Activated B cell treated with CpG ODN at 0.5 μM for 24 hours (primary cell): ENCODE results near the gene GDF7. TPM values are rescaled to one million over a fixed set of nuclear protein-coding genes. Genes with fewer than 3 reads are reported as not detected.

ENCODE experiments used
- ATAC-seq: fragments of 200-7000 bp; cut with Tn5 transposase; one replicate; pipeline ENCODE4 v1.10.0; 2021; ENCODE audit warnings: low read depth, mild to moderate bottlenecking, moderate library complexity
- CTCF ChIA-PET: fragments of 350-600 bp; sonication (Branson Sonifier 250); formaldehyde crosslinking; loops from one replicate; lab custom pipeline; 2021; ENCODE audit warnings: antibody characterized with exemption; lab: Charles Lee
- POLR2A ChIA-PET: fragments of 350-600 bp; sonication (Branson Sonifier 250); formaldehyde crosslinking; loops from one replicate; lab custom pipeline; 2021; ENCODE audit warnings: antibody characterized with exemption; lab: Charles Lee
- DNase-seq: peaks from one replicate; pipeline ENCODE4 v3.0.0; 2022
- H3K27ac Mint-ChIP-seq: one replicate; pipeline ENCODE4 v1.8.0; 2020; ENCODE audit warnings: mixed read lengths
- H3K27me3 Mint-ChIP-seq: one replicate; pipeline ENCODE4 v1.8.0; 2021; ENCODE audit warnings: mixed read lengths
- H3K36me3 Mint-ChIP-seq: one replicate; pipeline ENCODE4 v1.8.0; 2021; ENCODE audit warnings: low read depth, mixed read lengths
- H3K4me1 Mint-ChIP-seq: one replicate; pipeline ENCODE4 v1.8.0; 2021; ENCODE audit warnings: mixed read lengths
- H3K4me3 Mint-ChIP-seq: one replicate; pipeline ENCODE4 v1.8.0; 2020; ENCODE audit warnings: mild to moderate bottlenecking, mixed read lengths
- H3K9me3 Mint-ChIP-seq: one replicate; pipeline ENCODE4 v1.8.0; 2020; ENCODE audit warnings: mixed read lengths
- CTCF ChIP-seq: fragments of 200-600 bp; IDR thresholded peaks from one replicate; pipeline ENCODE4 v1.8.0; 2022; ENCODE audit warnings: antibody characterized with exemption, mild to moderate bottlenecking
- intact Hi-C: fragments of 100-400 bp; cut with micrococcal nuclease; formaldehyde crosslinking; loops from one replicate; pipeline ENCODE4 v1.15.1; 2024
- total RNA-seq: library from RNA; stranded (reverse); gene quantifications from 2 replicates; pipeline ENCODE4 v1.2.3, GENCODE V29; 2022

Gene GDF7
- total RNA-seq, 1 donor from 2014 or later = 6.7 TPM

DNA sequence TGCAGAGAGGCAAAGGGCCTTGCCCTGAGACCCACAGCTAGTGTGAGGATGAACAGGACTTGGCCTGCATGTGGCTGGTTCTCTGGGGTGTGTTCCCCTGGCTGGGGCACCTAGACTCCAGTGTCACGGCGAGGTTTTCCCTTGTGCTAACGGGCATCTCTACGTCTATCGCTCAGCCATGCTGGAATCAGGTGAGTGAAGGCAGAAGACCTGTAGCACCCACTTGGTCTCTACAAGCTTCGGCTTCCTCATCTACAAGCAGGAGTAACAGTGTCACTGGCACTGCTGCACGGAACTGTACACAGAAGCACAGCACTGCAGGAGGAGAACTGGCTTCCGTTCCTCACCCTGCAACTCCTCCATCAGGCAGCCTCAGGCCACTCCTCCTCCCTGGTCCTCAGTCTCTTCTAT, 46.7 kb upstream of the GDF7 start:
- ChIA-PET POLR2A (no interaction called here), CTCF (no interaction called here)
- intact Hi-C loops = no loop called here
- H3K36me3 Mint-ChIP-seq = peaks cover 47% of the 10 kb centered on the region
- no peak for DNase-seq
- no peaks in the 10 kb centered on the region for H3K27me3 Mint-ChIP-seq
- H3K27ac Mint-ChIP-seq = no peak overlapping the region
- TF ChIP-seq CTCF = no peak
- H3K4me3 Mint-ChIP-seq = no peak overlapping the region
- no peaks in the 10 kb centered on the region for H3K9me3 Mint-ChIP-seq
- no peaks in the 10 kb centered on the region for H3K4me1 Mint-ChIP-seq
- no peak for ATAC-seq

- Mint-ChIP-seq H3K9me3 (no peaks in the 10 kb centered on the region), H3K27me3 (no peaks in the 10 kb centered on the region), H3K36me3 (peaks cover 47% of the 10 kb centered on the region), H3K4me1 (no peaks in the 10 kb centered on the region), H3K27ac (no peak overlapping the region), H3K4me3 (no peak overlapping the region)
- no peak for ATAC-seq
- intact Hi-C loops = no loop called here
- ChIA-PET POLR2A (no interaction called here), CTCF (no interaction called here)
- no peak for TF ChIP-seq CTCF
- no peak for DNase-seq
Observed at GRCh38 chr2:20620696-20621365, 46.1 kb upstream of the GDF7 start.

DNA sequence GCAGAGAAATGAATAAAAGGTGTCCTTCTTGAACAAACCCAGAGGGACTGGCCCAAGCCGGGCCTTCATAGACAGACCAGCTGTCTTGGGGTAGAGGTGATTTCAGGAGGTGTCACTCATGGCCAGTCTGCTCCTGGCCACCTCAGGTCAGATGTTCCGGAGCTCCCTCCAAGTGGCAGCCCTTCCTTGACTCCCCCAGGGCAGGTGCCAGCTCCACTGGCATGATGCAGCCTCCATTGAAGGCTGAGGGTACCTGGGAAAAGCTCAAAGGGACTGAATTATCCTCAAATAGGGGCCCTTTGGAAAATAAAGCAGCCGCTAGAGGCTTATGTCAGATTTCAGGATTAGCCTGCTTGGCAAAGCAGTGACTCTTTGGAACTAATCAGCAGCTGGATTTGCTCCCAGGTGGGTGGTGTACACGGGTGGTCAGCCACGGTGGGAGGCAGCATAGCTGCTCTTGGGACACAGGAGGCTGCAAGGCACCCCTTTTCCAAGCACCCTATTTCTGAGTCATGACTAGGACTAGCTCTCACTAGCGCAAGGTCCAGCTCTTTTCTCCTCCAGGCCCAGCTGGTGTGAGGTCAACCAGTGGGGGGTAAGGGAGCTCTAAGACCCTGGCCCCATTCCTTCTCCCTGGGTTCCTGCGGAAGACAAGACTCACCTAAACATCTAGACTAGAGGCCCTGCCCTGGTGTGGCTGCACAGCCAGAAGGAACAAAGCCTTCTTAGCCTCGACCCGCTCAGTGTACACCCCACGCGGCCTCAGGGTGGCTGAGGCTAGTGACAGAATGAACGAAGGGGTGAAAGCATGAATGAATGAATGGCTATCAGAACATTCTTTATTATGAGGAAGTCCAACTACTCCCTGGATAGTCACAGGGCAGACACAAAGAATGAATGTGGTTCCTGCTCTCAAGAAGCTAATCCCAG, 45.3 kb upstream of the GDF7 start:
- ATAC-seq = no peak
- Mint-ChIP-seq H3K4me3 (no peak overlapping the region), H3K9me3 (no peaks in the 10 kb centered on the region), H3K27me3 (no peaks in the 10 kb centered on the region), H3K36me3 (peaks cover 52% of the 10 kb centered on the region), H3K27ac (no peak overlapping the region), H3K4me1 (no peaks in the 10 kb centered on the region)
- intact Hi-C loops = no loop called here
- TF ChIP-seq CTCF = no peak
- no peak for DNase-seq
- ChIA-PET POLR2A (no interaction called here), CTCF (no interaction called here)

DNA sequence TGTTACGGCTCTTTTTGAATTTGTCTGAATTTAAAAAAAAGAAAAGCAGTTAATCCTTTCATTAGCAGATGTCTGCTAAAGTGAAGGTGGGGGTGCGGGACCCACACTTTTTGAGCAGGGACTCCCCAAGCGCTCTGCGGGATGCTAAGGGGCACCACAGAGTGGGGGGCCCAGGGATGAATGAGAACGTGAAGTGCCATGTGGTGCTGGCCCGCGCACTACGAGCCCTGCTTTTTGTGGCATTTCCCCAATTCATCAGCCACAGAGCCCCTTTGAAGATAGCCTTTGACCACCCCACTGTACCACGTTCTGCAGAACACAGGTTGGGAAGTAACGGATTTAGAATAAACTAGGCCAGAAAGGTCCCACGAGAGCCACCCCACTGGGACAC, 44.7 kb upstream of the GDF7 start:
- H3K36me3 Mint-ChIP-seq = peaks cover 52% of the 10 kb centered on the region
- no peak for TF ChIP-seq CTCF
- no peak overlapping the region for H3K27ac Mint-ChIP-seq
- no peak for ATAC-seq
- intact Hi-C loops = no loop called here
- ChIA-PET CTCF (no interaction called here), POLR2A (no interaction called here)
- H3K4me3 Mint-ChIP-seq = no peak overlapping the region
- H3K27me3 Mint-ChIP-seq = no peaks in the 10 kb centered on the region
- no peak for DNase-seq
- no peaks in the 10 kb centered on the region for H3K9me3 Mint-ChIP-seq
- no peaks in the 10 kb centered on the region for H3K4me1 Mint-ChIP-seq

GRCh38 chr2:20622731-20623130, 44.2 kb upstream of the GDF7 start:
- DNase-seq = no peak
- H3K9me3 Mint-ChIP-seq = no peaks in the 10 kb centered on the region
- ATAC-seq = no peak
- TF ChIP-seq CTCF = no peak
- no peak overlapping the region for H3K27ac Mint-ChIP-seq
- H3K4me3 Mint-ChIP-seq = no peak overlapping the region
- H3K36me3 Mint-ChIP-seq = peaks cover 52% of the 10 kb centered on the region
- no peaks in the 10 kb centered on the region for H3K27me3 Mint-ChIP-seq
- ChIA-PET CTCF (no interaction called here), POLR2A (no interaction called here)
- intact Hi-C loops = no loop called here
- H3K4me1 Mint-ChIP-seq = no peaks in the 10 kb centered on the region
